H1 (cell line): ENCODE results near the gene SP8. TPM values are rescaled to one million over a fixed set of nuclear protein-coding genes. Genes with fewer than 3 reads are reported as not detected.

ENCODE experiments used
- CTCF ChIA-PET: fragments of 300-600 bp; sonication (Branson Sonifier 250); formaldehyde crosslinking; loops from one replicate; lab custom pipeline; 2021; ENCODE audit not compliant: partially characterized antibody; lab: Charles Lee
- POLR2A ChIA-PET: fragments of 300-600 bp; sonication (Branson Sonifier 250); formaldehyde crosslinking; loops from one replicate; lab custom pipeline; 2021; ENCODE audit warnings: inconsistent platforms; ENCODE audit not compliant: partially characterized antibody; lab: Charles Lee
- DNase-seq, 2 experiments: peaks; one replicate each; pipeline versions ENCODE4 v3.0.0 to v3.0.0-alpha.2; 2010 to 2022; ENCODE audit warnings: low spot score in 2 of 2, low read depth in 1 of 2, mixed read lengths in 1 of 2
- FAIRE-seq: peaks from 2 replicates; lab custom pipeline; 2011; peaks lifted over from hg19 to GRCh38; lab: Jason Lieb, UNC
- H2AFZ ChIP-seq: 2 replicates; pipeline ENCODE4 v1.8.1; 2012; ENCODE audit warnings: low read length, inconsistent platforms
- H2AK5ac ChIP-seq: 2 replicates; pipeline ENCODE4 v1.6.1; 2013; ENCODE audit warnings: low read depth, low read length
- H2BK120ac ChIP-seq: replicated peaks from 2 replicates; pipeline ENCODE3; 2013; ENCODE audit warnings: low read depth, low read length, inconsistent platforms
- H2BK12ac ChIP-seq: 2 replicates; pipeline ENCODE4 v1.6.1; 2013; ENCODE audit warnings: low read depth, low read length
- H2BK15ac ChIP-seq: 2 replicates; pipeline ENCODE4 v1.6.1; 2013; ENCODE audit warnings: low read length
- H2BK20ac ChIP-seq: 2 replicates; pipeline ENCODE4 v1.6.1; 2013; ENCODE audit warnings: low read length
- H2BK5ac ChIP-seq: 2 replicates; pipeline ENCODE4 v1.6.1; 2013; ENCODE audit warnings: low read depth, low read length
- H3K14ac ChIP-seq: 2 replicates; pipeline ENCODE4 v1.6.1; 2013; ENCODE audit warnings: inconsistent platforms; ENCODE audit not compliant: insufficient read length
- H3K18ac ChIP-seq: 2 replicates; pipeline ENCODE4 v1.6.1; 2013; ENCODE audit warnings: low read length; ENCODE audit errors: extremely low read depth
- H3K23ac ChIP-seq: 2 replicates; pipeline ENCODE4 v1.6.1; 2013; ENCODE audit warnings: inconsistent platforms; ENCODE audit not compliant: insufficient read length
- H3K23me2 ChIP-seq: 2 replicates; pipeline ENCODE4 v1.6.1; 2013; ENCODE audit warnings: low read depth, low read length
- H3K27ac ChIP-seq: 2 replicates; pipeline ENCODE4 v1.6.1; 2011; ENCODE audit warnings: low read depth, low read length, inconsistent platforms
- H3K27me3 ChIP-seq, 4 experiments: replicated peaks in 1 of 4; 1 replicate in 1 of 4; 2 replicates in 3 of 4; pipeline versions ENCODE4 v1.6.1 to v1.8.1; 2011 to 2013; ENCODE audit warnings: low read length in 3 of 4, mild to moderate bottlenecking in 3 of 4, inconsistent platforms in 2 of 4, mixed read lengths in 2 of 4, moderate library complexity in 1 of 4; ENCODE audit not compliant: control insufficient read depth in 3 of 4, insufficient read depth in 3 of 4; ENCODE audit errors: extremely low read depth in 1 of 4
- H3K36me3 ChIP-seq, 4 experiments: 2 replicates each; pipeline versions ENCODE4 v1.6.1 to v1.8.1; 2011 to 2013; ENCODE audit warnings: mild to moderate bottlenecking in 4 of 4, low read length in 3 of 4, moderate library complexity in 2 of 4, control low read depth in 1 of 4, inconsistent platforms in 1 of 4; ENCODE audit not compliant: insufficient read depth in 4 of 4, control insufficient read depth in 2 of 4
- H3K4ac ChIP-seq: replicated peaks from 2 replicates; pipeline ENCODE3; 2013; ENCODE audit warnings: low read length, low read depth, mixed read lengths, inconsistent platforms; ENCODE audit not compliant: insufficient read length
- H3K4me1 ChIP-seq, 4 experiments: replicated peaks in 1 of 4; 1 replicate in 1 of 4; 2 replicates in 3 of 4; pipeline versions ENCODE4 v1.6.1 to v1.8.1; 2011 to 2013; ENCODE audit warnings: low read length in 3 of 4, inconsistent platforms in 2 of 4, mixed read lengths in 1 of 4; ENCODE audit not compliant: insufficient read depth in 4 of 4, control insufficient read depth in 3 of 4
- H3K4me2 ChIP-seq, 2 experiments: 2 replicates each; pipeline versions ENCODE4 v1.6.1 to v1.8.1; 2011 to 2013; ENCODE audit warnings: low read depth in 2 of 2, low read length in 2 of 2, control low read depth in 1 of 2, inconsistent platforms in 1 of 2, mild to moderate bottlenecking in 1 of 2; ENCODE audit not compliant: insufficient read depth in 1 of 2
- H3K4me3 ChIP-seq, 4 experiments: fragments of 200-600, 300-600 bp in 1 of 4; sonication (generic), shearing (Covaris generic), sonication (Bioruptor Twin) in 1 of 4; 2 replicates each; pipeline versions ENCODE4 v1.5.1 to v1.8.1; 2011 to 2016; ENCODE audit warnings: low read length in 4 of 4, low read depth in 3 of 4, control low read depth in 2 of 4, inconsistent platforms in 2 of 4, mild to moderate bottlenecking in 2 of 4, mixed read lengths in 1 of 4, moderate library complexity in 1 of 4; ENCODE audit not compliant: insufficient read depth in 2 of 4; ENCODE audit errors: extremely low read depth in 1 of 4
- H3K56ac ChIP-seq: replicated peaks from 2 replicates; pipeline ENCODE3; 2013; ENCODE audit warnings: low read depth, mild to moderate bottlenecking, mixed read lengths, low read length, inconsistent platforms; ENCODE audit not compliant: insufficient read length
- H3K79me1 ChIP-seq: 2 replicates; pipeline ENCODE4 v1.6.1; 2013; ENCODE audit warnings: low read depth, low read length, control low read depth
- H3K79me2 ChIP-seq, 2 experiments: 2 replicates each; pipeline versions ENCODE4 v1.6.1 to v1.8.1; 2012 to 2013; ENCODE audit warnings: low read length in 2 of 2, mild to moderate bottlenecking in 2 of 2, inconsistent platforms in 1 of 2; ENCODE audit not compliant: insufficient read depth in 2 of 2, control insufficient read depth in 1 of 2
- H3K9ac ChIP-seq, 4 experiments: replicated peaks in 1 of 4; 1 replicate in 1 of 4; 2 replicates in 3 of 4; pipeline versions ENCODE4 v1.6.1 to v1.8.1; 2011 to 2013; ENCODE audit warnings: low read depth in 3 of 4, low read length in 3 of 4, control low read depth in 2 of 4, mild to moderate bottlenecking in 2 of 4, moderate library complexity in 2 of 4, inconsistent platforms in 1 of 4; ENCODE audit errors: extremely low read depth in 1 of 4
- H3K9me3 ChIP-seq, 2 experiments: 2 replicates each; pipeline versions ENCODE4 v1.6.1 to v1.8.1; 2012 to 2013; ENCODE audit warnings: mild to moderate bottlenecking in 2 of 2, moderate library complexity in 2 of 2, control low read depth in 1 of 2, inconsistent platforms in 1 of 2, low read depth in 1 of 2, low read length in 1 of 2, mixed read lengths in 1 of 2; ENCODE audit not compliant: insufficient read depth in 2 of 2
- H4K20me1 ChIP-seq, 2 experiments: replicated peaks in 1 of 2; 2 replicates each; pipeline versions ENCODE3 to v1.8.1; 2011 to 2013; ENCODE audit warnings: inconsistent platforms in 2 of 2, low read length in 2 of 2, mild to moderate bottlenecking in 1 of 2; ENCODE audit not compliant: insufficient read depth in 2 of 2, control insufficient read depth in 1 of 2
- H4K5ac ChIP-seq: 2 replicates; pipeline ENCODE4 v1.6.1; 2013; ENCODE audit warnings: low read length, low read depth, mixed read lengths, inconsistent platforms; ENCODE audit not compliant: insufficient read length
- H4K8ac ChIP-seq: 2 replicates; pipeline ENCODE4 v1.8.0; 2013; ENCODE audit warnings: mild to moderate bottlenecking, moderate library complexity, low read length, inconsistent platforms; ENCODE audit not compliant: insufficient read depth; ENCODE audit errors: extremely low read depth
- H4K91ac ChIP-seq: replicated peaks from 2 replicates; pipeline ENCODE3; 2013; ENCODE audit warnings: low read length, mixed read lengths, inconsistent platforms; ENCODE audit not compliant: insufficient read length
- BRCA1 ChIP-seq: IDR thresholded peaks from 2 replicates; pipeline ENCODE4 v1.6.1; 2012; ENCODE audit warnings: low read depth, low read length, improper control_type of control experiment
- EP300 ChIP-seq, 2 experiments: IDR thresholded peaks; 1 replicate in 1 of 2; 2 replicates in 1 of 2; pipeline ENCODE4 v1.6.1; 2011 to 2012; ENCODE audit warnings: low read depth in 2 of 2, low read length in 2 of 2, mild to moderate bottlenecking in 2 of 2, borderline replicate concordance in 1 of 2, inconsistent platforms in 1 of 2, moderate library complexity in 1 of 2
- POLR2A ChIP-seq, 2 experiments: IDR thresholded peaks; 1 replicate in 1 of 2; 2 replicates in 1 of 2; pipeline ENCODE4 v1.6.1; 2011; ENCODE audit warnings: low read depth in 2 of 2, low read length in 2 of 2, mild to moderate bottlenecking in 2 of 2; ENCODE audit errors: control extremely low read depth in 1 of 2
- POLR2AphosphoS5 ChIP-seq: IDR thresholded peaks from 2 replicates; pipeline ENCODE4 v1.6.1; 2011; ENCODE audit warnings: low read depth, low read length
- SIN3A ChIP-seq, 2 experiments: IDR thresholded peaks in 1 of 2; conservative IDR thresholded peaks in 1 of 2; 2 replicates each; pipeline ENCODE4 v1.6.1; 2011 to 2012; ENCODE audit warnings: low read length in 2 of 2, improper control_type of control experiment in 1 of 2, low read depth in 1 of 2, mild to moderate bottlenecking in 1 of 2
- SIX5 ChIP-seq: IDR thresholded peaks from 2 replicates; pipeline ENCODE4 v1.6.1; 2011; ENCODE audit warnings: mild to moderate bottlenecking, low read depth, low read length
- WGBS, 2 experiments: shearing (Covaris generic) in 1 of 2; methylation state at CpG; one replicate each; pipeline versions ENCODE4 v1.1.6 to v1.1.7; 2013 to 2015; ENCODE audit warnings: low lambda C conversion rate in 2 of 2, mixed read lengths in 2 of 2, inconsistent platforms in 1 of 2, low coverage in 1 of 2, missing lambda C conversion rate in 1 of 2; ENCODE audit not compliant: insufficient replicate concordance in 2 of 2, insufficient coverage in 1 of 2, insufficient read length in 1 of 2; ENCODE audit errors: extremely low coverage in 1 of 2, missing lambda C conversion rate in 1 of 2; 5-methylcytosine and 5-hydroxymethylcytosine counted together
- polyA plus RNA-seq, 7 experiments: library from polyadenylated mRNA; depleted of rRNA in 3 of 7; stranded (reverse) in 5 of 7; unstranded in 2 of 7; fragments of >200 nt in 5 of 7; fragments of 200-250 nt in 2 of 7; gene quantifications; 1 replicate in 5 of 7; 2 replicates in 1 of 7; 4 replicates in 1 of 7; pipeline versions ENCODE4 v1.2.1 to v1.2.3, GENCODE V29; 2011 to 2013; ENCODE audit warnings: missing spikeins in 2 of 7, mixed read lengths in 2 of 7
- total RNA-seq: library from RNA; stranded (reverse); fragmentation: NEBNext Ultra II Directional; extraction: Animal tissue kit (Norgen Biotek cat#: 25700); gene quantifications from 2 replicates; pipeline ENCODE4 v1.2.1, GENCODE V29; 2021

Gene SP8
- total and polyA plus RNA-seq, 2 of the 8 experiments (the other 6 are each of a cell fraction or from before 2014, with no cell fraction given), result 11.3 to 12.0 TPM

DNA sequence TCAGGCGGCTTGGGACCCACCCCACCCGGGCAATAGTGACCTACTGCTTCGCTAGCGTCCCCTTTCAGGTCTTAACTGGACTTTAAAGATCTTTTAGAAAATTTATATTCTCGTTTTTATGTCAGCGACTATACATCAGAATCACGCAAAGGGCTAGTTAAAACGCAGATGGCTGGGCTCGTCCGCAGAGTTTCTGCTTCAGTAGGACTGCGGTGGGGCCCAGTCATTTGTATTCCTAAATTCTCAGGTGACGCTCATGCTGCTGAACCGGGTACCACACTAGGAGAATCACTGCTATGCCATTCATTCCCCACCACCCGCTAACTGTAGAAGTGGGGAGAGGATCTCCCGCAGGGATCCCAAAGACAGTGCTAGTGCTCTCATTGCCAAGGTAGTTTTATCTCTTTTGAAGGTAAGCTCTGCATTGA lies 12.0 kb upstream of the SP8 start:
- Histone ChIP-seq H3K56ac (peak overlapping the region; percentile 2), H3K4me2 (peak overlapping the region; percentile 79 to 99), H3K18ac (peak overlapping the region; percentile 52; the same call in 1 of the 2 replicates), H3K27ac (no peak overlapping the region; the same call in 1 of the 2 replicates), H2BK120ac (peak overlapping the region; percentile 100), H3K23me2 (peaks cover 15% of the 10 kb centered on the region), H3K23ac (no peak overlapping the region), H2BK15ac (no peak overlapping the region), H2AFZ (no peak overlapping the region), H3K79me2 (peaks cover 0 to 9% of the 10 kb centered on the region in 2 experiments; a peak in 2 of 4 replicates), H3K4me3 (peak overlapping the region; percentile 47 to 76 (median 61)), H3K79me1 (no peaks in the 10 kb centered on the region), H3K27me3 (peaks cover 4 to 16% (median 10%) of the 10 kb centered on the region in 4 experiments; a peak in 6 of 7 replicates), H2BK12ac (peak overlapping the region; percentile 96), H4K5ac (peak overlapping the region; percentile 68), H2BK20ac (no peak overlapping the region), H4K91ac (peak overlapping the region; percentile 95), H2BK5ac (peak overlapping the region; percentile 94; the same call in 1 of the 2 replicates), H3K36me3 (no peaks in the 10 kb centered on the region), H3K9ac (no peak overlapping the region), H2AK5ac (no peak overlapping the region), H3K4ac (no peak overlapping the region), H3K4me1 (peaks cover 8 to 24% (median 17%) of the 10 kb centered on the region in 4 experiments; a peak in 6 of 7 replicates), H3K9me3 (no peaks in the 10 kb centered on the region), H4K8ac (no peak overlapping the region), H4K20me1 (no peaks in the 10 kb centered on the region), H3K14ac (no peak overlapping the region)
- WGBS, 2 experiments, result 0% methylated on average over 15 of the region's 15 CpGs; no CpG with 5 or more reads in 1 of the 2 experiments
- DNase-seq, result peak in 1 of 2 experiments; percentile 58
- ChIA-PET CTCF (no interaction called here), POLR2A (interaction anchor here (16.7 kb wide), 1 partner anchor 17 kb away, joined by 192 read pairs; the partner anchor contains the start of gene SP8)
- peak; percentile 88 for FAIRE-seq
- TF ChIP-seq BRCA1 (no peak), POLR2A (IDR thresholded peaks at IDR 0.05; ENCODE audit: control extremely low read depth in 1 of 2, low read depth in 2 of 2, low read length in 2 of 2) (0 out of 3 replicates have a peak, but pooled peaks of 1 of the 2 experiments have one; percentile 21), SIN3A (conservative IDR thresholded peaks at IDR 0.05 in 1 of 2, IDR thresholded peaks at IDR 0.05 in 1 of 2; ENCODE audit: low read depth in 1 of 2, low read length in 2 of 2) (no peak), POLR2AphosphoS5 (no peak), EP300 (IDR thresholded peaks at IDR 0.05; ENCODE audit: borderline replicate concordance in 1 of 2, low read depth in 2 of 2, low read length in 2 of 2) (no peak), SIX5 (no peak)
